Sigmoid colon (tissue), 7 donors: ENCODE measurements around the gene B3GALNT1. TPM values are rescaled to one million over a fixed set of nuclear protein-coding genes. Genes with fewer than 3 reads are reported as not detected.

Experiments used
- DNase-seq: peaks from one replicate; pipeline ENCODE4 v3.0.0-alpha.2; 2019
- H3K27ac ChIP-seq, 4 donors: fragments of 200-600 bp; sonication (generic); one replicate each; pipeline ENCODE4 v1.5.1; 2016 to 2019; ENCODE audit warnings: mild to moderate bottlenecking in 1 of 4
- H3K27me3 ChIP-seq, 3 donors: fragments of 200-600 bp; sonication (generic); one replicate each; pipeline ENCODE4 v1.5.1; 2019; ENCODE audit warnings: mild to moderate bottlenecking in 1 of 3
- H3K36me3 ChIP-seq, 4 donors: fragments of 200-600 bp; sonication (generic); one replicate each; pipeline ENCODE4 v1.5.1; 2016 to 2019
- H3K4me1 ChIP-seq, 4 donors: fragments of 200-600 bp; sonication (generic); one replicate each; pipeline ENCODE4 v1.5.1; 2017 to 2019
- H3K4me3 ChIP-seq, 4 donors: fragments of 200-600 bp; sonication (generic); one replicate each; pipeline ENCODE4 v1.5.1; 2017 to 2019; ENCODE audit warnings: mild to moderate bottlenecking in 2 of 4, moderate library complexity in 1 of 4
- H3K9me3 ChIP-seq, 4 donors: fragments of 200-600 bp in 3 of 4; sonication (generic) in 3 of 4; one replicate each; pipeline versions ENCODE4 v1.5.1 to v1.6.1; 2013 to 2019
- CTCF ChIP-seq, 4 experiments: fragments of 450-650 bp in 3 of 4; fragments of 200-600 bp in 1 of 4; IDR thresholded peaks; one replicate each; pipeline ENCODE4 v1.5.1; 2016 to 2019; ENCODE audit warnings: antibody characterized with exemption in 4 of 4, mild to moderate bottlenecking in 3 of 4, moderate library complexity in 2 of 4
- EP300 ChIP-seq, 4 donors: sonication (generic); formaldehyde crosslinking; IDR thresholded peaks; one replicate each; pipeline ENCODE4 v1.6.1; 2017; ENCODE audit warnings: antibody characterized with exemption in 4 of 4
- POLR2A ChIP-seq, 2 donors: fragments of 450-650 bp; IDR thresholded peaks; one replicate each; pipeline ENCODE4 v1.6.1; 2016; ENCODE audit warnings: antibody characterized with exemption in 2 of 2, mild to moderate bottlenecking in 2 of 2, moderate library complexity in 2 of 2
- POLR2AphosphoS5 ChIP-seq, 4 donors: sonication (generic); formaldehyde crosslinking; IDR thresholded peaks; one replicate each; pipeline ENCODE4 v1.6.1; 2017; ENCODE audit warnings: antibody characterized with exemption in 4 of 4
- WGBS, 2 donors: extraction: QIAGEN DNeasy Blood & Tissue Kit; methylation state at CpG; one replicate each; pipeline ENCODE4 v1.1.7; 2013; 5-methylcytosine and 5-hydroxymethylcytosine counted together
- intact Hi-C: fragments of 100-400 bp; cut with DNase I; formaldehyde crosslinking; loops from one replicate; pipeline ENCODE4 v1.15.1; 2023
- polyA plus RNA-seq, 3 donors: library from polyadenylated mRNA; stranded (reverse); fragments of 200-250 nt; gene quantifications; one replicate each; pipeline ENCODE4 v1.2.3, GENCODE V29; 2013
- total RNA-seq, 4 donors: library from RNA; depleted of rRNA; stranded (reverse); fragments of >200 nt; gene quantifications; one replicate each; pipeline ENCODE4 v1.1.0, GENCODE V29; 2016
- donor health status: healthy with polysubstance abuse.
- donor health status: Bipolar disorder and iron deficiency.
- donor health status: healthy.

B3GALNT1 gene
- total and polyA plus RNA-seq, 7 donors: 0.60 to 5.4 (median 2.5) TPM

GRCh38 chr3:161126495-161126894 is 21.3 kb upstream of the B3GALNT1 start:
- no peak for DNase-seq
- Histone ChIP-seq H3K27ac (no peak overlapping the region), H3K4me3 (no peak overlapping the region), H3K36me3 (no peaks in the 10 kb centered on the region), H3K9me3 (peaks cover 0 to 14% (median 5%) of the 10 kb centered on the region in 4 donors), H3K4me1 (no peaks in the 10 kb centered on the region), H3K27me3 (no peaks in the 10 kb centered on the region)
- 69 to 82% methylated on average over 2 of the region's 2 CpGs for WGBS, 2 donors
- intact Hi-C loops: no loop called here
- TF ChIP-seq POLR2A (IDR thresholded peaks at IDR 0.05) (no peak), POLR2AphosphoS5 (IDR thresholded peaks at IDR 0.05) (no peak), EP300 (IDR thresholded peaks at IDR 0.05) (no peak), CTCF (IDR thresholded peaks at IDR 0.05) (no peak)

- Histone ChIP-seq H3K4me1 (no peaks in the 10 kb centered on the region), H3K4me3 (no peak overlapping the region), H3K9me3 (peaks cover 0 to 9% (median 4%) of the 10 kb centered on the region in 4 donors), H3K27me3 (no peaks in the 10 kb centered on the region), H3K36me3 (no peaks in the 10 kb centered on the region), H3K27ac (no peak overlapping the region)
- DNase-seq: no peak
- intact Hi-C loops: no loop called here
- WGBS, 2 donors: 56 to 82% methylated on average over 3 of the region's 3 CpGs
- TF ChIP-seq POLR2A (IDR thresholded peaks at IDR 0.05) (no peak), POLR2AphosphoS5 (IDR thresholded peaks at IDR 0.05) (no peak), CTCF (IDR thresholded peaks at IDR 0.05) (no peak), EP300 (IDR thresholded peaks at IDR 0.05) (no peak)
Measured at GRCh38 chr3:161117646-161118045, 12.5 kb upstream of the B3GALNT1 start.

DNA sequence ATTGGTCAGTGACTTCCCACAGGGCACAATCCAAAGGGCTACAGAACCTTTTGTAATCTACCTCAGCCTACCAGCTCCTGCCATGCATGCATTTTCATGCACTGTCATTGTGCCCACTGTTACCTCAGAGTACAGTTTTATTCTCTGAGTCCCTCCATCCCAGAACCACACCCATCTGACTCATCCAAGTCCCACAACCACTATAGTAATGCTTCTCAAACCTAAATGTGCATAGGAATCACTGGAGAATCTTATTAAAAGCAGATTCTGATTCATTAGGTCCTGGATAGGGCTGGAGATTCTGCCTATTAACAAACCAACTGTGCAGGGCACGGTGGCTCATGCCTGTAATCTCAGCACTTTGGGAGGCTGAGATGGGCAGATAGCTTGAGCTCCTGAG is 3.7 kb upstream of the B3GALNT1 start:
- WGBS, 2 donors: 98 to 100% methylated on average over 1 of the region's 1 CpG

GRCh38 chr3:161107311-161107710 is 2.2 kb upstream of the B3GALNT1 start:
- WGBS, 2 donors: 97 to 100% methylated on average over 1 of the region's 1 CpG

More for the DNA sequence above, 3.7 kb upstream of the B3GALNT1 start:
- Histone ChIP-seq H3K4me3 (no peak overlapping the region), H3K27me3 (no peaks in the 10 kb centered on the region), H3K36me3 (no peaks in the 10 kb centered on the region), H3K27ac (no peak overlapping the region), H3K9me3 (peaks cover 0 to 3% (median 0%) of the 10 kb centered on the region in 4 donors), H3K4me1 (peaks cover 0 to 4% (median 2%) of the 10 kb centered on the region in 4 donors)
- DNase-seq: no peak
- intact Hi-C loops: no loop called here
- TF ChIP-seq EP300 (IDR thresholded peaks at IDR 0.05) (no peak), POLR2A (IDR thresholded peaks at IDR 0.05) (no peak), CTCF (IDR thresholded peaks at IDR 0.05) (no peak), POLR2AphosphoS5 (IDR thresholded peaks at IDR 0.05) (no peak)

More at GRCh38 chr3:161107311-161107710, 2.2 kb upstream of the B3GALNT1 start:
- intact Hi-C loops: no loop called here
- H3K4me3 ChIP-seq: no peak overlapping the region
- peaks cover 0 to 4% (median 2%) of the 10 kb centered on the region in 4 donors for H3K4me1 ChIP-seq
- H3K27ac ChIP-seq: no peak overlapping the region
- H3K9me3 ChIP-seq: peaks cover 0 to 3% (median 0%) of the 10 kb centered on the region in 4 donors
- DNase-seq: no peak
- H3K36me3 ChIP-seq: no peaks in the 10 kb centered on the region
- no peaks in the 10 kb centered on the region for H3K27me3 ChIP-seq
- no peak for TF ChIP-seq POLR2AphosphoS5 (IDR thresholded peaks at IDR 0.05)
- TF ChIP-seq CTCF (IDR thresholded peaks at IDR 0.05): no peak
- no peak for TF ChIP-seq EP300 (IDR thresholded peaks at IDR 0.05)
- no peak for TF ChIP-seq POLR2A (IDR thresholded peaks at IDR 0.05)
